Lung microvascular endothelial cell (primary cell): ENCODE data around the gene ROMO1. TPM values are rescaled to one million over a fixed set of nuclear protein-coding genes. Genes with fewer than 3 reads are reported as not detected.

Source experiments
- total RNA-seq: library from RNA; depleted of rRNA; stranded (reverse); fragments of >200 nt; gene quantifications from 2 replicates; pipeline ENCODE4 v1.2.1, GENCODE V29; 2014

ROMO1 gene
- total RNA-seq, 1 donor from 2014 or later: 284 TPM

Other genes starting within 250 kb of the ROMO1 start
- gene CEP250, start 243.8 kb upstream of the ROMO1 start, total RNA-seq: 6.2 and 7.6 TPM in 2 replicates
- not detected in 2 replicates for gene C20orf173, start 169.8 kb upstream of the ROMO1 start, total RNA-seq
- 280 and 434 TPM in 2 replicates for gene ERGIC3, start 157.3 kb upstream of the ROMO1 start, total RNA-seq
- 12.6 and 19.0 TPM in 2 replicates for gene SPAG4, start 83.6 kb upstream of the ROMO1 start, total RNA-seq
- 118 and 130 TPM in 2 replicates for gene CPNE1, start 34.5 kb upstream of the ROMO1 start, total RNA-seq
- 30.9 and 38.7 TPM in 2 replicates for gene RBM12, start 34.5 kb upstream of the ROMO1 start, total RNA-seq
- gene NFS1, start 53 bp upstream of the ROMO1 start, total RNA-seq: 8.9 and 10.5 TPM in 2 replicates
- gene RBM39, start 42.9 kb downstream of the ROMO1 start, total RNA-seq: 231 and 313 TPM in 2 replicates
- gene PHF20, start 72.6 kb downstream of the ROMO1 start, total RNA-seq: 17.9 and 20.6 TPM in 2 replicates